ENCODE measurements around the gene UGDH.
A peak's percentile ranks its signal among the peaks of the same experiment; 100 is the strongest.
"Not testable (repeated sequence)": the region's sequence is repeated elsewhere in the genome, so short reads cannot be mapped to it uniquely, and the experiment has no call there.

UGDH gene

DNA sequence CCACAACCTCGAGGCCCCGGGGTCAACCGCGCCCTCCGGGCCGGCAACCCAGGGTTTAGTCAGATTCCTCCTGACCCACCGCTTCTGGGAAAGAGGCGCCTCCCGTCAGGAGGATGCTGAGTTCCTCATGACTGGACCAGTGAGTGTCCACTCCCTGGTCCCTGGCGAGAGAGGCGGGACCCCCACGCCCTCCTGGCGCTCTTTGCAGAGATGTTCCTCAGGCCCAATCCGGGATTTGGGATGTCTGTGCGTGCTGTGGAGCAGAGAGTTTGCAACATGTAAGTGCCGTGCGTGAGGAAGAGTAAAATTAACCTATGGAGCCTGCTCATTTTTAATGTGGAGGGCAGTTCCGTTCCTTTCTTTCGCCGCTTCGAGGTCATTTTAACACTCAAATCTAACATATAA, 824 bp upstream of the UGDH start:
- DNase-seq (ENCODE audit: low read depth): no peak

DNA sequence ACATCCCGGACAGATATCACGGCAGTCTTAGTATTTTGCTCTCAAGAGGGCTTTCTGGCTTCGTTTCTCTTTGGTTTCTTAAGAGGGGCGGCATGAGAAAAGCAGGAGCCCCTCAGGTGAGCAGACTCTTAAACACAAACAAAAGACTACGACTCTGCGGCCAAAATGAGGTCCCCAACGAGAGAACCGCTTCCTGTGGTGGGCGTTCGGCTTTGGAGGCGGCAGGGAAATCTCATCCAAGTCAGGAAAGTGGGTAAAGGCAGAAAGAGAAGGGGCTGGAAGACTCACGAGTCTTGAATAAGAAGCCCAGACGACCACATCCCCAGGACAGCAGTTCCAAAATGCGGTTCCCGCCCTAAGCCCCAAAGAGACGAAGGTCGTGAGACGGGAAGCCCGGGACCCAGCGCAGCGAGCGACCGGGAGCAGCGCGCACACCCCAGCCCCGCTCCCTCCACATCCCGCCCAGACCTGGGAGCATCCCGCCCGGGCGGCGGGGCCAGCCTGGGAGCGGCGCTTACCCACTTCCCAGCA, 409 bp downstream of the UGDH start:
- peak; percentile 7 for DNase-seq (ENCODE audit: low read depth)

DNA sequence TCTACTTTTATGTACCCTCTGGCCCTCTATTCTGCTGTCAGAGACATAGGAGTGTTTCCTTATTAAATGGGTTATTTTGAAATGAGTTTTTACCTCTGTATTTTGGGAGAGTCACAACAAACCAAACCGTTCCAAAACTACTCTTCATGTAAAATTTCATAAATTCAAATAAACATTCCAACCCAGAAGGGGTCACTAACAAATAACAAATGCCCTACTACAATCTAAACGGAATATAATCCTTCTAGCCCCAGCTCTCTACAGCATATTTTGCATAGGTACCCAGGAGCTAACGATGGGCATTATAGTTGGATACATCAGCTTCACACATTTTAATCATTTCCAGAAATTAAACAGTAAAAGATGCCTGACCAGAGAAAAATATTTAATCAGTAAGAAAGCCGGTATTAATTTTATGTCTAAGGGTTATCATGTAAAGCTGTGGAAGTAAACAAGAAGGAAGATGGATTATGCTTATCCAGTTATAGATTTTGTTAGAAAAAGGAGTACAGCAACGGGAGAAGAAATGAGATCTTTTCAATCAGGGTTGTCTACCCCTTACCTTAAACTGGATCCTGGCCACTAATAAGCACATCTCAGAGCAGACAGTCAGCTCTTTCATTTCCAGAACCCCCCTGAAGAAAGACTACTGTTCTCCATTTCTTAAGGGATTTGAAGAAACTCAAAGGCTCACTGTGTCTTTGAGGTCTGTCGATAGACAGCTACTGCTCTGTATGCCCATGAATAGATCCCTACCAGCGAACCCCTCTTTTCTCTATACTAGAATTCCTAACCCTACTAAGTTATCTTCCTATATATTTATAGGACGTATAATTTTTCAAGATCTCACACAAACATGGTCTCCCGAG, 1.2 kb downstream of the UGDH start:
- DNase-seq (ENCODE audit: low read depth): no peak

DNA sequence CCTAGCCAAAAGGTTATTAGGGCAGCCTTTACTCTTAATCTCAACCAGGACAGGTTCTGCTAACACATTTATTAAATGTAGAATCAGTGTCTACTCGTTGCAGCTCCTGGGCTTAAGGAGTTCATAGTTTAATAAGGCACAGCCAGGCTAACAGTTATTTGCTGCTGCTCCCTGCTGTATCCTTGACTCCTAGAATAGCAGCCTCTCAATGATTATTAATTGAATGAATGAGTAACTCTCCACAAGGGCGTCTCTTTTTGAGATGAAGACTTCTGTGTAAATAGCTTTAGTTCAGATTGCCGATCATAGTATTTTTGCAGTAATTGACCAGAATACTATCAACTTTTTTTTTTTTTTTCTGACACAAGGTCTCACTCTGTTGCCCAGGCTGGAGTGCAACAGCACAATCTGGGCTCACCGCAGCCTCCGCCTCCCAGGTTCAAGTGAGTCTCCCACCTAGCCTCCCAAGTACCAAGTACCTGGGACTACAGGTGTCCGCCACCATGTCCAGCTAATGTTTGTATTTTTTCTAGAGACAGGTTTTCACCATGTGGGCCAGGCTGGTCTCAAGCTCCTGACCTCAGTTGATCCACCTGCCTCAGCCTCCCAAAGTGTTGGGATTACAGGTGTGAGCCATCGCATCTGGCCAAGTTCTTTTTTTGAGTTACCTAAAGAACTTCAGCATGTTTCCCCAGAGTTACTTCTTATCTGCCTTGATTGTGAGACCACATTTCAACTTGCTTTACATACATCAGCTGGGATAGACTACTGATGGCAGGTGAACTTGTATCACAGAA, 2.9 kb downstream of the UGDH start:
- no peak for DNase-seq (ENCODE audit: low read depth)

DNA sequence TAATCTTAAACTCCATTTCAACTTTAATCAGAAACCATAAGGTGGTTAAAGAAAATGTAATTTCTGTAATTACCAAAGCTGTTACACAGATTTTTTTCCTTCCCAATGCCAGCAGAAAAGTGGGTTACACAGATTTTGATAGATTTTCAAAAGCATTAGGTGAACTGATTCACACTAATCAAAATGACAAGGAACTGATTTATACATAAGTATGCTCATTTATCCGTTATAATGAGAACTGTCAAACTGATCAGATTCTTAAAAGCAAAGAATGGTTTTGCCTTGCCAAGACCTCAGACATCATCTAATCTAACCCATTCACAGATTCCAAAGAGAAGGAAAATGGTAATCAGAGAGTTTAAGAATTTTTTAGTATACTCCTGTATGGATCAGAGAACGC, 5.2 kb downstream of the UGDH start:
- no peak for DNase-seq (ENCODE audit: low read depth)

DNA sequence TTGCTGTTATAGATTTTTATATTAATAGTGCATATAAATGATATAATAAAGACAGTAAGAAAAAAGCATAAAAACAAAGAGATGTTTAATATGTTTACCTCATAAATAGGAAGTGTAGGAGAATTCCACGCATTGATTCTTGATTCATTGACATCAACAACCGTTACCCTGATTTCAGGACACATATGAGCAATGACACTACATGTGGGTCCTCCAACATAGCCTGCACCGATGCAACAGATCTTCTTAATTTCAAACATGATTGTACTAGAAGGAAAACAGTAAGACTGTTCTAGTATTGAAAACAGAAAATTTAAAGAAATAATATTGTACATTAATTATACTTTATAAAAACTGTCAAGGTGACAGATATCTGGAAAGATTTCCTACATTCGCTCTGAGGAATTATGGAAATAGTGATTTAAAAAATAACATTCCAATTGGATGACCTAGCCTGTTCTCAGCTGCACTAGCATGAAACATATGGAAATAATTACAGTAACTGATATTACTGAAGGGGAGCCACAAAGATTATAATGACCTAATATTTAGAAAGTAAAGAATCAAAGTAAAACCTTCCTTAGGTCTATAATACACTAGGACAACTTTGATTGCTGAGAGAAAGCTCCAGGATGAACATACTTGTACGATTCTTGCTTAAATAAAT, 5.9 kb downstream of the UGDH start:
- DNase-seq (ENCODE audit: low read depth): no peak

DNA sequence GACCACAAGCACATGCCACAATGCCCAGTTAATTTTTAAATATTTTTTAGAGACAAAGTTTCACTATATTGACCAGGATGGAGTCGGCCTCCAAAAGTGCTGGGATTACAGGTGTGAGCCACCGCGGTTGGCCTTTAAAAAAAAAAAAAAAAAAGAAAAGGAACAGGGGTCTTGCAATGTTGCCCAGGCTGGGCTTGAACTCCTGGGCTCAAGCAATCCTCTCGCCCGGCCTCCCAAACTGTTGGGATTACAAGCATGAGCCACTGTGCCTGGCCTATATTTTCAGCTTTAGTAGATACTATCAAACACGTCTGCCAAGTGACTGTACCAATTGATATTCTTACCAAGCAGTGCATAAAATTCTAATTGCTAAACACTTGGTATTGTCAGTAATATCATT, 8.8 kb downstream of the UGDH start:
- DNase-seq (ENCODE audit: low read depth): no peak

DNA sequence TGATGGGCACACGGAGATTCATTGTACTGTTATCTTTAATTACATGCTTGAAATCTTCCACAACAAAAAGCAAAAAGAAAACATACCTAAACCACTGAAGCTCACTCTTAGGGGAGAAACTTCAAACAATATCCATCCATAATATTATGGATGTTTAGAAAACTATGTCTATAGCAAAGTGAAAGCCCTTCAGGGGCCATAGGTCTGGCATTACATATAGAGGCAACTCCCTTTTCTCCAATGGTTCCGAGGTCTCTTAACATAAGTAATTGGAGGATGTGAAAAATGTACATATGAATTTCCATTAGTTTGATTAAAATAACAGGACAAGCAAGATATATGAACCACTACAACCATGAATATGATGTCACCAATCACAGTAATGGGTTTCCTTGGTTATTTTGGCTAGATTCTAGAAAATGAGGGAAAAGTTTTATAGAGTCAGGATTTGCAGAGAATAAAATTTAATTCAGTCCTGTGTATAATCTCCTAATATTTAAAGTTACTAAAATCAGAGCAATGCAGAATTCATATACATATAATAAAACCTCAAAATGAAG, 10.8 kb downstream of the UGDH start:
- no peak for DNase-seq (ENCODE audit: low read depth)

DNA sequence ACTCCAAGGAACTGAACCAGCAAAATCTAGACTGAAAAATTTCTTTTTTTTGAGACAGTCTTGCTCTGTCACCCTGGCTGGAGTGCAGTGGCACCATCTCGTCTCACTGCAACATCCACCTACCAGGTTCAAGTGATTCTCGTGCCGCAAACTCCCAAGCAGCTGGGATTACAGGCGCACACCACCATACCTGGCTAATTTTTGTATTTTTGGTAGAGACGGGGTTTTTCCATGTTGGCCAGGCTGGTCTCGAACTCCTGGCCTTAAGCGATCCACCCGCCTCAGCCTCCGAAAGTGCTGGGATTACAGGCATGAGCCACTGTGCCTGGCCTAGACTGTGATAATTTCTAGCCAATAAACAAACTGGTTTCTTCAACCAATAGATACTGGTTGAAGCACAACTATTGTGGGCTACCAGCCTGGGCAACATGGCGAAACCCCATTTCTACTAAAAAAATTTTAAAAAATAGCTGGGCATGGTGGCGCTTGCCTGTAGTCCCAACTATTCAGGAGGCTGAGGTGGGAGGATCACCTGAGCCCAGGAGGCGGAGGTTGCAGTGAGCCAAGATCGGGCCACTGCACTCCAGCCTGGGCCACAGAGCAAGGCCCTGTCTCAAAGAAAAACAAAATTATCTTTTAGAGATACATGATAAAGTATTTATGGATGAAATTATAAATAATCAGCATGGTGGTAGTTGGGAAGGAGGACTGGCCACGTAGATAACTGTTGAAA, 11.4 kb downstream of the UGDH start:
- not testable (repeated sequence) for DNase-seq (ENCODE audit: low read depth)

DNA sequence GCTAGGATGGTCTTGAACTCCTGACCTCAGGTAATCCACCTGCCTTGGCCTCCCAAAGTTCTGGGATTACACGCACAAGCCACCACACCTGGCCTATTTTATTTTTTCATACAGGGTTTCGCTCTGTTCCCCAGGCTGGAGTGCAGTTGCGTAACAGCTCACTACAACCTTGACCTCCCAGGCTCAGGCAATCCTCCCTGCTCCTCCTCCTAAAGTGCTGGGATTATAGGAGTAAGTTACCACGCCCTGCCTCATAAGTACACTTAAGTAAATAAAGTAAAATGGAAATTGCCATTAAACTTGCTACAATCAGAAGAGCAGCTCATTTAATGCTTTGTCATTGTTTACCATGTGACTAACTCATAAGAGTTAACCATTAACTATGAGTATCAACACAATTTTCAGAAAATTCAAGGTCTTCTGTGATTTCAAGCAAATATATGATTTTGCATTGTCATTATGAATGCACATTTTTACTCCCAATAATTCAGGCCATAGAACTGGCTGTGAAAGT, 12.3 kb downstream of the UGDH start:
- DNase-seq (ENCODE audit: low read depth): no peak

DNA sequence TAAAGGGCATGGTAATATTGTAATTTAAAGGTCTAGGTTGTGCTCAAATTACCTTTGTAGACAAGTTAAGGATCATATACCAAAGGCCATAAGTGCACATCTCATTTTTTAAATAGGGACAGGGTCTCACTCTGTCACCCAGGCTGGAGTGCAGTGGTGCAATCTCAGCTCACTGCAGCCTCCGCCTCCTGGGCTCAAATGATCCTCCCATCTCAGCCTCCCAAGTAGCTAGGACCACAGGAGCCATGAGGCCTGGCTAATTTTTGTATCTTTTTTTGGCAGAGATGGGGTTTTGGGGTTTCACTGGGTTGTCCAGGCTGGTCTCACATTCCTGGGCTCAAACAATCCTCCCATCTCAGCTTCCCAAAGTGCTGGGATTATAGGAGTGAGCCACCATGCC, 13.0 kb downstream of the UGDH start:
- not testable (repeated sequence) for DNase-seq (ENCODE audit: low read depth)

DNA sequence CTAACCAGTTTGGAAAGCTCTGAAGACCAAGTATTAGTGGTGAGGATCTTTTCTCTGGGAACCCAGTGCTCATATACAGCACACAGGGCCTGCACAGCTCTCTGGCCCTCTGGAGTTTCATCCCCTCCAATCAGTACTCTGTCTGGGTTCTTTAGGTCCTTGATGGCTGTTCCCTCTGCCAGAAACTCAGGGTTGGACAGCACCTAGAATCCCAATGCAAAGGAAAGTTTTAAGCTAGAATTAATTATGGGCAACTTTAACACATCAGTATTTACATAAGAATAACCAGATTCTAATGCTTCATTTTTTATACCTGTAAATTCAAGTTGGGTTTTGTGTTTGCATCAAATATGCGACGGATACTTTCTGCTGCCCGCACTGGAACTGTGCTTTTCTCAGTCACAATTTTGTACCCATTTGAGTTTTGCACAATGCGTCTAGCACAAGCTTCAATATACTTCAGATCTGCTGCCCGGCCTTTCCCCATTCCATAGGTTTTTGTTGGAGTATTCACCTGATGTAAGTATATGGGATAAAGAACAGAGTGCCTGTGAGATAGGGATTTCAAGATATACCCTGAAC, 16.8 kb downstream of the UGDH start:
- DNase-seq (ENCODE audit: low read depth): no peak

DNA sequence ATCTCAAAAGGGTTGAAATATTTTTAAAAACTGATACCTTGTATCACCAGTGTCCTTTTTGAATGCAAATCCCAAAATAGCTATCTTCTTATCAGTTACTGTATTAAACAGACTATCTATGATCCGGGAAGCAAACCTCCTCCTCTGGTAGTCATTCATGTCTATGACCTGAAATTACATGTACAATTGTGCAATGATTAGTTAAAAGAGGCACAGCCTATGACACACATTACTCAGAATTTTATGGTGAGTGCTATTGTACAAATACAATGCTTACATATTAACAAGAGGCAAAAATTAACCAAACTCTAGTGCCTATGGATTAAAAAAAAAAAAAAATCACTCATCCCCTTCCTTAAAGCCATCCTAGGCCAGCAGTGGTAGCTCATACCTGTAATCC, 21.7 kb downstream of the UGDH start:
- no peak for DNase-seq (ENCODE audit: low read depth)

DNA sequence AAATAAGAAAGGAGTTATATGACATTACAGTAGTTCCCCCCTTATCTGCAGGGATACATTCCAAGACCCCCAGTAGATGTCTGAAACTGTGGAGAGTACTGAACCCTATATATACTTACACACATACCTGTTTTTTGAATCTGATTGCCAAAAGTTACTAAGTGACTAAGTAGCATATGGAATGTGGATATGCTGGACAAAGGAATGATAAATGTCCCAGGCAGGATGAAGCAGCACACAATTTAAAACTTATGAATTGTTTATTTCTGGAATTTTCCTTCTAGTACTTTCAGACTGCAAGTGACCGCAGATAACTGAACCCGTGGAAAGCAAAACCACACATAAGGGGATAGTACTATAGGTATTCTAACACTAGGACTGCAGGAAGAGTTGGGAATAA, 22.7 kb downstream of the UGDH start:
- DNase-seq (ENCODE audit: low read depth): no peak

DNA sequence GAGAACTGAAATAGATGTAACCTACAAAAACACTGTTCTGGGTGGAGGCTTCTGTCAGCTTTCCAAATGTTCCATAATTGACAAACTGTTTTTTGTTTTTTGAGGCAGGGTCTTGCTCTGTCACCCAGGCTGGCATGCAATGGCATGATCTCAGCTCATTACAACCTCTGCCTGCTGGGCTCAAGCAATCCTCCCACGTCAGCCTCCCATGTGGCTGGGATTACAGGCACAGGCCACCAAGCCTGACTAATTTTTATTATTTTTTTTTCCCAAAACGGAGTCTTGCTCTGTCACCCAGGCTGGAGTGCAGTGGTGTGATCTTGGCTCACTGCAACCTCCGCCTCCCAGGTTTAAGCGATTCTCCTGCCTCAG, 24.6 kb downstream of the UGDH start:
- DNase-seq (ENCODE audit: low read depth): not testable (repeated sequence)

DNA sequence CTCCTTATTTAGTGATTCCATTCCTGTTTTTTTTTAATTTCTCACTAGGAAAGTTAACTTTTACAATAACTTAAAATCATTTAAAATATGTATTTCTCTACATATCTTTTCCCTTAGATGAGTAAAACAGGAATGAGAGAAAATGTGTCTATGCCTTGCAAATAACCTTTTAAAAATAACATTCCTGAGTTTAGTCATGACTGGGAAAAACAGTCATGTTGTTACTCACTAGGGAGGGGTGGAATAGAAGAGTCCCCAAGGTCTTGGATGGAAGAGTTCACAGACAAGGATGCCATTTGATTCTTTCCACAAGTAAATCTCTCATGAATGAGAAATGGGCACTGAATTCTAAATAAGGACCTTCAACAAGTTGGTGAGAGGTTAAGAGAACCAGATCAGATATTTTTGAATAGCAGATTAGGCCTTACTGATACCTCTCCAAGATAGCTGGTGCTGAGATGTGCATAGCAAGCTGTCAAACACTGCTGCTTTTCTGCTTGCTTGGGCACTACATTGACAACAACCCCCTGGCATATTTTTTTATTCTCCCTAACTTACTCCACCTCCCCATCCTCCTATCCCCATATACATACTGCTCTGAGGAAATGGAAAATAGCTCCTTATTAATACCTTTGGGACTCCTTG, 25.1 kb downstream of the UGDH start:
- DNase-seq (ENCODE audit: low read depth): no peak

DNA sequence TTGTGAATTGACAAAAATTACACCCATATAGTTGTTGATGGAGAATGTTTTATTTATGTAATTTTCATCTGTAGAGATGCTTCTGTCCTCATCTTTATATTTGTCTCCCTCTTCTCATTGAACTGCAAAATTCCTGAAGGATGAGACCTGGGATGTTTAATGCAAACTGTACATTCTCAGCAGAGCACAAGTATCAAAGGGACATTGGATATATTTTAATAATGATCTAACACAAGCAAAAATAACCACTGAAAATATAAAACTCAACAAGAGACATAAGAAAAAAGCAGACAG, 28.6 kb downstream of the UGDH start:
- no peak for DNase-seq (ENCODE audit: low read depth)

DNA sequence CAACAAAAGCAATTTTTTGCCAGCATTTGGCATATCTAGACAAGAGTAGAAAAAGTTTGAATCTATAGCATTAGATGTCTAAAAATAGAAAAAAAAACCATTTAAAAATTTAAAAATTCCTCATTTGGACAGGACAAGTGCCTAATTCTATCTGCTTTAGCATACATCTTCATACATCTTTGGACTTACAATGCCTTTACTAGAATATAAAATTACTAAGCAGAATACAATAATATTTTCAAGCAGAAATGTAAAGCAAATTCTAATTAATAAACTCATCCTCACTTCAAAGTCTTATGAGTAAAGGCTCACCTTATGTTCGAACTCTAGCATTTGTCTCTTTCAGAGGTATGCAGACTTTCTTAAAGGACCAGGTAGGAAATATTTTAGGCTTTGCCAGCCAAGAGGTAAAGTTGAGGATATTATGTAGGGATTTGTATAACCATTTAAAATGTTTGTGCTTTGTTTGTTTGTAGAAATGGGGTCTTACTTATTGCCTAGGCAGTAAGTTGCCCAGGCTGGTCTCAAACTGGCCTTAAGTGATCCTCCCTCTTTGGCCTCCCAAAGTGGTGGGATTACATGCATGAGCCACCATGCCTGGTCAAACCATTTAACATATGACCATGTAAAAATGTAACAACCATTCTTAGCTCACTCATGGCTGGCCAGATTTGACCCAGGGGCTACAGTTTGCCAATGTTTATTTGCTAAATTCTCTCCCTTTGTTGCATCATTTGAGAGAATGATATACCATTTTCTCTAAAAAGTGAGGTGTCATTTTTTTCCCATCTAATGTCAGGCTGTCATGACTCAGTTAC, 29.1 kb downstream of the UGDH start:
- DNase-seq (ENCODE audit: low read depth): no peak

DNA sequence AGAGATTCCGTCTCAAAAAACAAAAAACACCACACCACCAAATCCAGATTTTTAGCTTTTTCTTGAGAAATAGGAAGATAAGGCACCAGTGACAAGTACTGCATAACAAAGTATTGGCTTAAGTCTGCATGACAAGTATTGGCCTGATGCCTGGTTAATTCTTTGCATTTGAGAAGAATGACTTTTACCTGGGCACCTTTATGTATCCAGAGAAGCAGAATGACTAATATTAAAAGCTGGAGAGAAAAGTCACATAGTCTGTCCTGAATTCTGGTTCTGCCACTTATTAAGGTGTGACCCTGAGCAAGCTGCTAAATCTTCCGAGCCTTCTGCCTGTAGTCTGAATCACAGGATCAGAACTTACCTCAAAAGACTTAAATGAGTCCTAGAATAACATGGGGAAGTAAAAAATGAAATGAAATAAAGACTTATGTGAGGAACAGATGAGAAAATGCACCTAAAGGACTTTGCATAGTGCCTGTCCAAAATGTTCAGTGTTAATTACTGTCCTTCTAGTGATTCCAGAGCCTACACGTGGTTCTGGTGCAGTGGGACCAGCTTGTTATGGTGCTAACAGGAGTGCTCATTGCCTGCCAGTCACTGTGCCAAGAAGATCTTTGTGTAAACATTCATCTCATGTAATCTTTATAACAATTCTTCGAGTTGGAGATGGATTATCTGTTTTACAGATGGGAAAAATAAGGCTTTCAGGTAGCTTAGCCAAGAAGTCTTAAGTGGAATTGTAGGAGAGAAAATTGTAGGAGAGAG, 31.6 kb downstream of the UGDH start:
- no peak for DNase-seq (ENCODE audit: low read depth)

All from activated T-cell treated with anti-CD3 and anti-CD28 coated beads for 24 hours (primary cell).